OCI-LY3 (cell line): ENCODE data around the gene GGCX.

Source experiments
- H2AFZ ChIP-seq: fragments of 200-600, 300-600 bp; shearing (Covaris generic); 2 replicates; pipeline ENCODE4 v1.6.0; 2014; ENCODE audit warnings: antibody characterized with exemption, low read depth, low read length
- H3K27ac ChIP-seq: fragments of 200-600, 300-600 bp; sonication (generic); 2 replicates; pipeline ENCODE4 v1.5.1; 2014; ENCODE audit warnings: mild to moderate bottlenecking, low read length, moderate library complexity, mixed read lengths
- H3K27me3 ChIP-seq: fragments of 200-600, 300-600 bp; sonication (generic); 2 replicates; pipeline ENCODE4 v1.6.1; 2014; ENCODE audit warnings: low read depth, low read length, mixed read lengths
- H3K36me3 ChIP-seq: fragments of 200-600, 300-600 bp; sonication (generic); replicated peaks from 2 replicates; pipeline ENCODE3; 2014; ENCODE audit warnings: low read depth, low read length, mixed read lengths
- H3K4me1 ChIP-seq: fragments of 300-600, 200-600 bp; sonication (generic); 2 replicates; pipeline ENCODE4 v1.6.1; 2014; ENCODE audit warnings: low read length, mixed read lengths
- H3K4me2 ChIP-seq: fragments of 200-600, 300-600 bp; sonication (generic); 2 replicates; pipeline ENCODE4 v1.6.1; 2014; ENCODE audit warnings: low read length, mixed read lengths
- H3K4me3 ChIP-seq: fragments of 300-600, 200-600 bp; sonication (generic); 2 replicates; pipeline ENCODE4 v1.5.1; 2014; ENCODE audit warnings: antibody characterized with exemption, mild to moderate bottlenecking, low read length, moderate library complexity
- H3K79me2 ChIP-seq: fragments of 300-600, 200-600 bp; shearing (Covaris generic); 2 replicates; pipeline ENCODE4 v1.6.1; 2014; ENCODE audit warnings: mild to moderate bottlenecking, low read length, mixed read lengths
- H3K9ac ChIP-seq: fragments of 300-600, 200-600 bp; shearing (Covaris generic); 2 replicates; pipeline ENCODE4 v1.6.0; 2014; ENCODE audit warnings: mild to moderate bottlenecking, low read length, moderate library complexity
- H3K9me3 ChIP-seq: fragments of 200-600, 300-600 bp; shearing (Covaris generic); 2 replicates; pipeline ENCODE4 v1.6.1; 2014; ENCODE audit warnings: low read length, mixed read lengths; ENCODE audit not compliant: insufficient read depth
- H4K20me1 ChIP-seq: fragments of 200-600, 300-600 bp; sonication (generic); 2 replicates; pipeline ENCODE4 v1.6.1; 2016; ENCODE audit warnings: low read length, mixed read lengths; ENCODE audit not compliant: insufficient read depth
- EZH2phosphoT487 ChIP-seq: fragments of 200-600 bp; shearing (Covaris generic); IDR thresholded peaks from 2 replicates; pipeline ENCODE4 v1.6.1; 2018; ENCODE audit warnings: antibody characterized with exemption, mixed run types, low read depth
- TF ChIP-seq, protein P1 (sequence below): fragments of 200-600, 300-600 bp; sonication (generic); IDR thresholded peaks from 2 replicates; pipeline ENCODE4 v1.5.1; 2014; ENCODE audit warnings: antibody characterized with exemption, low read length, low read depth

GGCX gene

DNA sequence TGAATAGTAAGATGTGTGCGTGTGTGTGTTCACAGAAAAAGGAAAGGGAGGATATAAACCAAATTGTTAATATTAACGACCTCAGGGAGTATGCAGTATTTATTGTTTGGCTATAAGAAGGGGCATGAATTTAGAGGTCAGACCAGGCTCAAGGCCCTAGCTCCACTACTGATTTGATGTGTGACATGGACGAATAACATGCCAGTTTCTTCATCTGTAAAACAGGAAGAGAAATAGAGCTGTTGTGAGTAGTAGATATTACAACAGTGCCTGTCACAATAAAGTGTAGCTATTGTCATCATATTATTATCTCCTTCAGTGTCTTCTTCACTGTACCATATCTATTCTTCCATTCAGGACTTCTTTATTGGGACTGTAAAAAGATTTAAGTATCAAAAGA, 26.4 kb downstream of the GGCX start:
- H3K27ac ChIP-seq: no peak overlapping the region
- peaks cover 33% of the 10 kb centered on the region for H3K79me2 ChIP-seq
- no peak overlapping the region for H2AFZ ChIP-seq
- H3K27me3 ChIP-seq: no peaks in the 10 kb centered on the region
- no peaks in the 10 kb centered on the region for H3K4me1 ChIP-seq
- H4K20me1 ChIP-seq: peaks cover 3% of the 10 kb centered on the region
- peaks cover 4% of the 10 kb centered on the region for H3K36me3 ChIP-seq
- TF ChIP-seq EZH2phosphoT487: no peak
- TF ChIP-seq, protein P1, sequence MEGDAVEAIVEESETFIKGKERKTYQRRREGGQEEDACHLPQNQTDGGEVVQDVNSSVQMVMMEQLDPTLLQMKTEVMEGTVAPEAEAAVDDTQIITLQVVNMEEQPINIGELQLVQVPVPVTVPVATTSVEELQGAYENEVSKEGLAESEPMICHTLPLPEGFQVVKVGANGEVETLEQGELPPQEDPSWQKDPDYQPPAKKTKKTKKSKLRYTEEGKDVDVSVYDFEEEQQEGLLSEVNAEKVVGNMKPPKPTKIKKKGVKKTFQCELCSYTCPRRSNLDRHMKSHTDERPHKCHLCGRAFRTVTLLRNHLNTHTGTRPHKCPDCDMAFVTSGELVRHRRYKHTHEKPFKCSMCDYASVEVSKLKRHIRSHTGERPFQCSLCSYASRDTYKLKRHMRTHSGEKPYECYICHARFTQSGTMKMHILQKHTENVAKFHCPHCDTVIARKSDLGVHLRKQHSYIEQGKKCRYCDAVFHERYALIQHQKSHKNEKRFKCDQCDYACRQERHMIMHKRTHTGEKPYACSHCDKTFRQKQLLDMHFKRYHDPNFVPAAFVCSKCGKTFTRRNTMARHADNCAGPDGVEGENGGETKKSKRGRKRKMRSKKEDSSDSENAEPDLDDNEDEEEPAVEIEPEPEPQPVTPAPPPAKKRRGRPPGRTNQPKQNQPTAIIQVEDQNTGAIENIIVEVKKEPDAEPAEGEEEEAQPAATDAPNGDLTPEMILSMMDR: no peak
- H3K9ac ChIP-seq: no peak overlapping the region
- no peak overlapping the region for H3K4me2 ChIP-seq
- no peak overlapping the region for H3K4me3 ChIP-seq
- H3K9me3 ChIP-seq: no peaks in the 10 kb centered on the region

DNA sequence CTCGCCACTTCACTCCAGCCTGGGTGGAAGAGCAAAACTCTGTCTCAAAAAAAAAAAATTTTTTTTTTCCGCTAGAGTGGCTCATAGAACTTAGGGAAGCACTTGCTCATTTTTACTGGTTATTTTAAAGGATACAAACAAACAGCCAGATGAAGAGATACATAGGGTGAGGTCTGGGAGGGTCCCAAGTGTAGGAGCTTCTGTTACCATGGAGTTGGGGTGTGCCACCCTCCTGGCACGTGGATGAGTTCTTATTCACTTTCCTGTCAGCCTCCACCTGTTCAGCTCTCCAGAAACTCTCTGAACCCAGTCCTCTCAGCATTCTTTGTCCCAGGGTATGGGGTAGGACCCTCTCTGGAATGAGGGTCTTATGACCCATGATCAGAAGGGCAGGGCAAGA, 27.2 kb downstream of the GGCX start:
- no peak overlapping the region for H3K9ac ChIP-seq
- H4K20me1 ChIP-seq: no peaks in the 10 kb centered on the region
- TF ChIP-seq, protein P1: no peak
- no peak for TF ChIP-seq EZH2phosphoT487
- H3K4me2 ChIP-seq: no peak overlapping the region
- H2AFZ ChIP-seq: no peak overlapping the region
- H3K27ac ChIP-seq: no peak overlapping the region
- H3K4me3 ChIP-seq: no peak overlapping the region
- H3K9me3 ChIP-seq: no peaks in the 10 kb centered on the region
- peaks cover 2% of the 10 kb centered on the region for H3K36me3 ChIP-seq
- no peaks in the 10 kb centered on the region for H3K4me1 ChIP-seq
- H3K27me3 ChIP-seq: 0 out of 2 replicates have a peak, but pooled peaks cover 2% of the 10 kb centered on the region
- peaks cover 25% of the 10 kb centered on the region for H3K79me2 ChIP-seq

DNA sequence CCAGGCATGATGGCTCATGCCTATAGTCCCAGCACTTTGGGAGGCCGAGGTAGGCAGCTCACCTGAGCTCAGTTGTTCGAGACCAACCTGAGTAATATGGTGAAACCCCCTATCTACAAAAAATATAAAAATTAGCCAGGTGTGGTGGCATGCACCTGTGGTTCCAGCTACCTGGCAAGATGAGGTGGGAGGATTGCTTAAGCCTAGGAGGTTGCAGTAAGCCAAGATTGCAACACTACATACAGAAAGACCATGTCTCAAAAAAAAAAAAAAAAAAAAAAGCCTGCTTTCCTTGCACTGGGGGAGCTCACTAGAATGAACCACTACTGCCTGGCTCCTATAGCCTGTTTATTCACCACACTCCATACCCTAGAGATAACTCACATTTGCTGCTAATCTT, 29.7 kb downstream of the GGCX start:
- Histone ChIP-seq H3K4me3 (no peak overlapping the region), H3K27me3 (peaks cover 16% of the 10 kb centered on the region), H3K27ac (no peak overlapping the region), H3K4me1 (no peaks in the 10 kb centered on the region), H2AFZ (no peak overlapping the region), H3K36me3 (peaks cover 2% of the 10 kb centered on the region), H4K20me1 (no peaks in the 10 kb centered on the region), H3K9me3 (no peaks in the 10 kb centered on the region), H3K79me2 (peaks cover 3% of the 10 kb centered on the region; the same call in 1 of the 2 replicates), H3K4me2 (no peak overlapping the region), H3K9ac (no peak overlapping the region)
- TF ChIP-seq EZH2phosphoT487: no peak
- TF ChIP-seq, protein P1: no peak

DNA sequence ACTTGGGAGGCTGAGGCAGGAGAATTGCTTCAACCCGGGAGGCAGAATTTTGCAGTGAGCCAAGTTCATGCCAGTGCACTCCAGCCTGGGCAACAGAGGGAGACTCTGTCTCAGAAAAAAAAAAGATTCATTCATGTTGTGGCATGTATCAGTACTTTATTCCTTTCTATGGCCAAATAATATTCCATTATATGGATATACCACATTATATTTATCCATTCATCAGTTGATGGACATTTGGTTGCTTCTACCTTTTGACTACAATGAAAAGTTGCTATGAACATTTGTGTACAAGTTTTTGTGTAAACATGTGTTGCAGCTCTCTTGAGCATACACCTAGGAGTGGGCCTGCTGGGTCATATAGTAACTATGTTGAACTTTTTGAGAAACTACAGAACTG, 31.5 kb downstream of the GGCX start:
- Histone ChIP-seq H3K27ac (no peak overlapping the region), H2AFZ (no peak overlapping the region), H3K4me2 (no peak overlapping the region), H3K36me3 (no peaks in the 10 kb centered on the region), H3K79me2 (no peaks in the 10 kb centered on the region), H3K4me3 (no peak overlapping the region), H3K9ac (no peak overlapping the region), H3K27me3 (peaks cover 16% of the 10 kb centered on the region), H3K9me3 (no peaks in the 10 kb centered on the region), H3K4me1 (0 out of 2 replicates have a peak, but pooled peaks cover 2% of the 10 kb centered on the region), H4K20me1 (no peaks in the 10 kb centered on the region)
- TF ChIP-seq EZH2phosphoT487: no peak
- TF ChIP-seq, protein P1: no peak
